ENCODE results near the gene TPP2. TPM values are rescaled to one million over a fixed set of nuclear protein-coding genes. Genes with fewer than 3 reads are reported as not detected.
A peak's percentile ranks its signal among the peaks of the same experiment; 100 is the strongest.

TPP2 gene
- total RNA-seq, 2 donors from 2014 or later: 64.2 to 80.6 TPM

- peaks cover 84% of the 10 kb centered on the region for H3K36me3 ChIP-seq (ENCODE audit: control insufficient read depth, insufficient read depth, low read length)
- Mint-ChIP-seq H3K27me3 (ENCODE audit: insufficient read depth) (no peaks in the 10 kb centered on the region), H3K9me3 (peaks cover 74% of the 10 kb centered on the region), H3K27ac (peak overlapping the region; percentile 7), H3K36me3 (ENCODE audit: low read depth) (peaks cover 94% of the 10 kb centered on the region), H3K4me3 (no peak overlapping the region), H3K4me1 (peaks cover 4% of the 10 kb centered on the region)
- DNase-seq: no peak
- 87 to 96% methylated on average over 4 of the region's 4 CpGs for WGBS, 2 experiments (ENCODE audit: insufficient coverage in 1 of 2, insufficient read length in 1 of 2)
- no peak overlapping the region for H3K27ac ChIP-seq (ENCODE audit: low read depth, low read length)
- no peaks in the 10 kb centered on the region for H3K27me3 ChIP-seq (ENCODE audit: control insufficient read depth, insufficient read depth, low read length, poor library complexity, severe bottlenecking)
- peak overlapping the region; percentile 68 for H3K4me3 ChIP-seq (ENCODE audit: low read length)
- TF ChIP-seq CTCF (conservative IDR thresholded peaks at IDR 0.05): no peak
- peaks cover 72% of the 10 kb centered on the region for H3K9me3 ChIP-seq (ENCODE audit: control insufficient read depth, low read length)
- no peak overlapping the region for H3K9ac ChIP-seq (ENCODE audit: extremely low read depth, low read length, poor library complexity, severe bottlenecking)
- H3K4me1 ChIP-seq (ENCODE audit: control insufficient read depth, insufficient read depth, low read length): peaks cover 16% of the 10 kb centered on the region
Measured at GRCh38 chr13:102667911-102668310, 71.1 kb downstream of the TPP2 start.

- H3K4me3 Mint-ChIP-seq: no peak overlapping the region
- no peak overlapping the region for H3K27ac Mint-ChIP-seq
- Histone ChIP-seq H3K36me3 (ENCODE audit: control insufficient read depth, insufficient read depth, low read length) (peaks cover 86% of the 10 kb centered on the region), H3K9ac (ENCODE audit: extremely low read depth, low read length, poor library complexity, severe bottlenecking) (no peak overlapping the region), H3K4me3 (ENCODE audit: low read length) (peak overlapping the region; percentile 74), H3K4me1 (ENCODE audit: control insufficient read depth, insufficient read depth, low read length) (peaks cover 19% of the 10 kb centered on the region), H3K27me3 (ENCODE audit: control insufficient read depth, insufficient read depth, low read length, poor library complexity, severe bottlenecking) (no peaks in the 10 kb centered on the region), H3K9me3 (ENCODE audit: control insufficient read depth, low read length) (peaks cover 72% of the 10 kb centered on the region), H3K27ac (ENCODE audit: low read depth, low read length) (no peak overlapping the region)
- H3K27me3 Mint-ChIP-seq (ENCODE audit: insufficient read depth): no peaks in the 10 kb centered on the region
- no peak for DNase-seq
- TF ChIP-seq CTCF (conservative IDR thresholded peaks at IDR 0.05): no peak
- H3K9me3 Mint-ChIP-seq: peaks cover 81% of the 10 kb centered on the region
- peaks cover 96% of the 10 kb centered on the region for H3K36me3 Mint-ChIP-seq (ENCODE audit: low read depth)
- WGBS, 2 experiments (ENCODE audit: insufficient coverage in 1 of 2, insufficient read length in 1 of 2): 66 to 68% methylated on average over 4 to 5 of the region's 5 CpGs
- H3K4me1 Mint-ChIP-seq: peaks cover 4% of the 10 kb centered on the region
Measured at GRCh38 chr13:102670130-102670529, 73.3 kb downstream of the TPP2 start.

- no peak overlapping the region for H3K9ac ChIP-seq (ENCODE audit: extremely low read depth, low read length, poor library complexity, severe bottlenecking)
- no peak for TF ChIP-seq CTCF (conservative IDR thresholded peaks at IDR 0.05)
Measured at GRCh38 chr13:102675115-102675514, 78.3 kb downstream of the TPP2 start.

More at GRCh38 chr13:102675115-102675514, 78.3 kb downstream of the TPP2 start:
- Histone ChIP-seq H3K36me3 (ENCODE audit: control insufficient read depth, insufficient read depth, low read length) (peaks cover 90% of the 10 kb centered on the region), H3K4me3 (ENCODE audit: low read length) (no peak overlapping the region), H3K27me3 (ENCODE audit: control insufficient read depth, insufficient read depth, low read length, poor library complexity, severe bottlenecking) (no peaks in the 10 kb centered on the region), H3K9me3 (ENCODE audit: control insufficient read depth, low read length) (peaks cover 24% of the 10 kb centered on the region), H3K27ac (ENCODE audit: low read depth, low read length) (no peak overlapping the region), H3K4me1 (ENCODE audit: control insufficient read depth, insufficient read depth, low read length) (peaks cover 14% of the 10 kb centered on the region)
- 94 to 95% methylated on average over 2 to 3 of the region's 3 CpGs for WGBS, 2 experiments (ENCODE audit: insufficient coverage in 1 of 2, insufficient read length in 1 of 2)
- Mint-ChIP-seq H3K4me1 (peaks cover 4% of the 10 kb centered on the region), H3K4me3 (no peak overlapping the region), H3K9me3 (peaks cover 34% of the 10 kb centered on the region), H3K27ac (no peak overlapping the region), H3K36me3 (ENCODE audit: low read depth) (peaks cover 82% of the 10 kb centered on the region), H3K27me3 (ENCODE audit: insufficient read depth) (no peaks in the 10 kb centered on the region)
- no peak for DNase-seq

Measured in endodermal cell (in vitro differentiated cells).